Gastroesophageal sphincter (tissue), 3 donors: ENCODE data around the gene PHF5A.

Experiments
- CTCF ChIP-seq, 4 experiments: fragments of 200-600 bp in 2 of 4; fragments of 450-650 bp in 2 of 4; sonication (generic) in 1 of 4; IDR thresholded peaks; one replicate each; pipeline ENCODE4 v1.5.1; 2017 to 2019; ENCODE audit warnings: antibody characterized with exemption in 4 of 4, mild to moderate bottlenecking in 2 of 4, moderate library complexity in 2 of 4
- EP300 ChIP-seq: sonication (generic); formaldehyde crosslinking; IDR thresholded peaks from one replicate; pipeline ENCODE4 v1.6.1; 2017; ENCODE audit warnings: antibody characterized with exemption, mild to moderate bottlenecking
- POLR2A ChIP-seq, 2 donors: fragments of 450-650 bp; IDR thresholded peaks; one replicate each; pipeline ENCODE4 v1.6.1; 2017; ENCODE audit warnings: antibody characterized with exemption in 2 of 2, mild to moderate bottlenecking in 2 of 2, moderate library complexity in 1 of 2
- POLR2AphosphoS5 ChIP-seq: sonication (generic); formaldehyde crosslinking; IDR thresholded peaks from one replicate; pipeline ENCODE4 v1.6.1; 2017; ENCODE audit warnings: antibody characterized with exemption

- TF ChIP-seq EP300 (no peak), POLR2A (IDR thresholded peaks at IDR 0.05) (no peak), CTCF (IDR thresholded peaks at IDR 0.05) (peak in 3 of 4 experiments; percentile 28 to 49 (median 42)), POLR2AphosphoS5 (no peak)
Observed at GRCh38 chr22:41479671-41480396, 11.3 kb upstream of the PHF5A start.
